ENCODE measurements around the gene ATP10A.

ATP10A gene

DNA sequence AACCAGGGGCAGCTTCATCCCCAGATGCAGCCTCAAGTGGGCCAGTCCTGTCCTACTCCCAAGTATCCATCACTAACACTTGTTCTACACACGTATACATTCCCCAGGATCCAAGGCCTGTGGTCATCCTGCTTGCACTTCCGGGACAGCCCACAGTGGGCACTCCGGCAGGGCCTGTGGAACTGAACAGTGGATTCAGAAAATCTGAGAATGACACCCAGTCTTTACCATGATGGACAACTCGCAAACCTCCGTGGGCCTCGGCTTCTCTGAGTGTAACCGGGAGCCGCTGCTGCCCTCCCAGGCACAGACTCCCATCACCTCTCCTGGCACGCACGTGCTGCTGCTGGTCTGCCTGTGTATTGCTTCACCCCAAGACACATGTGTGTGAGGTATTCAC is 59.6 kb downstream of the ATP10A start:
- no peak overlapping the region for H3K4me3 ChIP-seq (ENCODE audit: low read depth, low read length)
- TF ChIP-seq, protein P1, sequence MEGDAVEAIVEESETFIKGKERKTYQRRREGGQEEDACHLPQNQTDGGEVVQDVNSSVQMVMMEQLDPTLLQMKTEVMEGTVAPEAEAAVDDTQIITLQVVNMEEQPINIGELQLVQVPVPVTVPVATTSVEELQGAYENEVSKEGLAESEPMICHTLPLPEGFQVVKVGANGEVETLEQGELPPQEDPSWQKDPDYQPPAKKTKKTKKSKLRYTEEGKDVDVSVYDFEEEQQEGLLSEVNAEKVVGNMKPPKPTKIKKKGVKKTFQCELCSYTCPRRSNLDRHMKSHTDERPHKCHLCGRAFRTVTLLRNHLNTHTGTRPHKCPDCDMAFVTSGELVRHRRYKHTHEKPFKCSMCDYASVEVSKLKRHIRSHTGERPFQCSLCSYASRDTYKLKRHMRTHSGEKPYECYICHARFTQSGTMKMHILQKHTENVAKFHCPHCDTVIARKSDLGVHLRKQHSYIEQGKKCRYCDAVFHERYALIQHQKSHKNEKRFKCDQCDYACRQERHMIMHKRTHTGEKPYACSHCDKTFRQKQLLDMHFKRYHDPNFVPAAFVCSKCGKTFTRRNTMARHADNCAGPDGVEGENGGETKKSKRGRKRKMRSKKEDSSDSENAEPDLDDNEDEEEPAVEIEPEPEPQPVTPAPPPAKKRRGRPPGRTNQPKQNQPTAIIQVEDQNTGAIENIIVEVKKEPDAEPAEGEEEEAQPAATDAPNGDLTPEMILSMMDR (IDR thresholded peaks at IDR 0.05; ENCODE audit: low read depth, low read length), result no peak

DNA sequence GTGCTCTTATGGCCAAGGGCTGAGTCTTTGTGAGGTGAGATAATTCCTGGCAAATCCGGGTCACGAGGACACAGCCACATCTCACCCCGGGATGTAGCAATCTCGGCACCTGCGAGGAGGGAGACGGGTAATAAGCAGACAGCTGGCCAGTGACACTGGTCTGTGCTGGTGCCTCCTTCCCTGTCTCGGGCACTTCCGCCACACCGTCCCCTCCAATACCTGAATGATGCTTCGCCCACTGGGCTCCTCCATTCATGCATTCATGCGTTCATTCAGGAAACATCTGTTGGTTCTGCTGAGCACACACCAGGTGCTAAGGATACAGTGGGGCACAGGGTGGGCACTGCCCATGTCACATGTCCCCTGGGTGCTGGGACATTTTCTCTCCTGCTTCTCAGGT is 60.1 kb downstream of the ATP10A start:
- H3K4me3 ChIP-seq (ENCODE audit: low read depth, low read length), result no peak overlapping the region
- TF ChIP-seq, protein P1 (IDR thresholded peaks at IDR 0.05; ENCODE audit: low read depth, low read length), result no peak

DNA sequence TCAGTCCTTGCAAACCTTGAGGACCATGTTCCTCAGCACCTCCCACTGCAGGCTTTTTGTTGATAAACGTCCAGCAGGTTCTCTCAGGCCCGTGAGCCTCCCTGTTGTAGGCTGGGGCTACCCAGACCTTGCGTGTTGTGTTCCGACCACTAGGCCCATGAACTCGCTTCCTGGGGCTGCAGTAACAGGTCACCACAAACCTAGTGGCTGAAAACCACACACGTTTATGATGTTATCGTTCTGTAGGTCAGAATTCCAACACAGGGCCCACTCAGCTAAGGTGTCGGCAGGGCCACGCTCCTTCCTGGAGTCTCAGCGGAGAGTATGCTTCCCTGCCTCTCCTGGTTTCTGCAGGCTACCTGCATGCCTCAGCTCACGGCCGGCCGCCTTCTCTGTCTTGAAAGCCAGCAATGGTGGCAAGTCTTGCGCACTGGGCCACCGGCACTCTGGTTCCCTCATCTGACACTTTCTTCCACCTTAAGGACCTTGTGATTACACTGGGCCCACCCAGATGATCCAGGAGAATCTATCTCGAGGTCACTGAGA is 60.8 kb downstream of the ATP10A start:
- H3K4me3 ChIP-seq (ENCODE audit: low read depth, low read length), result no peak overlapping the region
- TF ChIP-seq, protein P1 (IDR thresholded peaks at IDR 0.05; ENCODE audit: low read depth, low read length), result no peak

DNA sequence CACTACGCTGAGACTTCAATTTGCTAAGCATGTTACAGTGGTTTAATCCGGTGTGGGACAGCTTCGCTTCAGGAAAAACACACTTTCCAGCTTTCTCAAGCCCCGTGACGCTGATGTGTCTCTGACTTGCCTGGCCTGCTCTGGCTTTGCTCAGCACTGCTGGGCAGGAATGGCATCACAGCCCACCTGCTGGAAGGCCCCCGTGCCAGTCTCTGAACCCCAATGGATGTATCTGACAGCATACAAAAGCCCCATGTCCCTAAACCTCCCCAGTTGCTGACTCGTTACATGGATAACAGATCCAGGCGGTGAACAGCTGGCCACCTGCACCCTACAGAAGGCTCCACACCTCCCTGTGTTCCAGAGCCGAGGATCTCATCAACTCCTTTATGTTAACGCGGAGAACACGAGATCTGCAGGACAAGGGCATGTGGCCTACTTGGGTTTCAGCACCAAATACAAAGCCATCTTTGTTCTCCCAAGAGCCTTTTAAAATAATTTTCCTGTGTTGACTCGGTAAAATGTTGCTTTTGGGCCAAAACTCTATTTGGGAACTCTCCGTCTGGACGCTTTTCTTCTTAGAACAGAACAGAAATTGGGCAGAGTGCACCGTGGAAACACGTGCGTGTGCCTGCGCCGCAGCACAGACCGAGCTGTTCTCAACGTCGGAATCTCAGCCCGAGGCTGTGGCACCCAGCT is 61.4 kb downstream of the ATP10A start:
- TF ChIP-seq, protein P1 (IDR thresholded peaks at IDR 0.05; ENCODE audit: low read depth, low read length), result no peak

DNA sequence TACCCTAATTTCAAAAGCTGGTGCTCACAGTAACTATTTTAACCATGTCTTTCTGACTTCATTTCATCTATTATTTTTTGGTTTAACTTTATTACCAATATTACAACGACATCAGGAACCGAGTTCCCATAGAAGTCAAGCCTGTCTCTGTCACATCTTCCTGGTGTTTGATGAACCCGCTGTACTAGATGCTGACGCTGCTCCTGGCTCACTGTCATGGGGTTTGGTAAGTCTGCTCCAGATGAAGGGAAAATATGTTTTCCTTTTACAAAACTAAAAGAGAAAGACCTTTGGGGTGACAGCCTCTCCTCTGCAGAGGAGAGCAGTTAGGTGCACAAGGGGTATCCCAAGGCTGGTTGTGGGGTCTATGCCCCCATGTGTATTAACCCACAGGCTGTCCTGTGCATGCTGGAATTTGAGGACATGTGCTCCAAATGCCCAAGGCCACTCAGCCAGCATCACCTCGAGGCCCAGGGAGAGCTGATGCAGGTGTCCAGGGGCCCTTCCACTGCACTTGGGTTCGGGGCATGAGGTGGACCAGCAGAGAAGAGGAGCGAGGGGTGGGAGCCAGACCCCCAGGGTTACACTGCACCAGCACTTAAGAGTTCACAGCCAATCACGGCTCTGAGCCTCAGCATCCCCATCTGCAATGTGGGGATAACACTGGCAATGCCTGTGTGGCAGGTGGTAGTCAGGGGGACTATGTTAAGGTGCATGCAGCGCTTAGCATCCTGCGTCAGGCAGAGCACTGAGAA is 62.2 kb downstream of the ATP10A start:
- TF ChIP-seq, protein P1 (IDR thresholded peaks at IDR 0.05; ENCODE audit: low read depth, low read length), result no peak
- no peak overlapping the region for H3K4me3 ChIP-seq (ENCODE audit: low read depth, low read length)

More for the DNA sequence above, 61.4 kb downstream of the ATP10A start:
- H3K4me3 ChIP-seq (ENCODE audit: low read depth, low read length), result no peak overlapping the region

DNA sequence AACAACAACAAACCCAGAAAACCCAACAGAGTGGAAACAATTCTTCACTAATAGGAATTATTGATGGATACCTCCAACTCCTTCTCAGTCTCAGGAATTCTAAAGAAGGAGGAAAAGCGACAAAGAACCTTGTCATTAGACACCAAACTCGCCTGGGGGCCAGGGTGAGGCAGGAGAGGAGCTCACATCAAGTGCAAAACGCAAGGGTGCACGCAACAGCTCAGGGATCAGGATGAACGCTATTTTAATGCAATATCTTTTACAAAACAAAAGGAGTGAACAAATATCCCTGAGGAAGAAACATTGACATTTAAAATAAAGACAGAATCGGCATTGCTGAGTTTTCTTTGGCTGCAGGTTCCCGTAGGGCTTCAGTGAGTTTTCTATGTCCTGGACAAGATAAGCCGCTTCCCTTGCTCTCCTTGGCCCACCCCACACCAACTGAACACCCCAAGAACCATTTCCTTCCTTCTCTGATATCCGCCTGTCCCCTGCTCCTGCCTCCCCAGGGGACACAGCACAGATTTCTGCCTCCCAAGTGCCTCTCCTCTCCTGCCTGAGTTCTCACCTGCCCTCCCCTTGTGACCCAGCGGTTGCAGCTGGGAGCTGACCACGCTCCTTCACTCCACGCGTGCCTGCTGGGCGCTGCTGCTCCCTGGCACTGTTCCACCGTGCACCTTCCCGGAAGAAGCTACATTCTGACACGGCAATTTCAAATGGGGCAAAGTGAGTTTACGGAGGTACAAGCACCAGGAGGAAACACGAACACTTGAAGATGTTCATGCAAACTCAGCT is 63.0 kb downstream of the ATP10A start:
- TF ChIP-seq, protein P1 (IDR thresholded peaks at IDR 0.05; ENCODE audit: low read depth, low read length), result no peak

More for the DNA sequence above, 63.0 kb downstream of the ATP10A start:
- H3K4me3 ChIP-seq (ENCODE audit: low read depth, low read length), result no peak overlapping the region
